SK-N-MC (cell line): ENCODE data around the gene WDR31.

Source experiments
- EZH2 ChIP-seq: fragments of 200-600 bp; sonication (generic); IDR thresholded peaks from one replicate; pipeline ENCODE4 v1.6.1; 2017; ENCODE audit warnings: antibody characterized with exemption
- POLR2AphosphoS5 ChIP-seq: IDR thresholded peaks from 2 replicates; pipeline ENCODE4 v1.6.1; 2012; ENCODE audit warnings: mild to moderate bottlenecking, low read depth, low read length, borderline replicate concordance

GRCh38 chr9:113350937-113351336, 10.9 kb upstream of the WDR31 start:
- no peak for TF ChIP-seq EZH2
- no peak for TF ChIP-seq POLR2AphosphoS5
